Activated CD4-positive, CD25-positive, alpha-beta regulatory T cell treated with anti-CD3 and anti-CD28 coated beads, Interleukin-2, amount 50 U/mL, for 16 hours (primary cell): ENCODE data around the gene SYN1.
"Not testable (repeated sequence)": the region's sequence is repeated elsewhere in the genome, so short reads cannot be mapped to it uniquely, and the experiment has no call there.

Experiments
- DNase-seq: peaks from one replicate; pipeline ENCODE4 v3.0.0-alpha.2; 2020; ENCODE audit warnings: low read depth, low spot score

Gene SYN1

GRCh38 chrX:47619486-47620302 lies at the start of gene SYN1:
Gene SYN1, minus strand, starts transcription at chrX:47619857. Its CDS starts 129 bp downstream, at chrX:47619728.
- DNase-seq: peak; percentile 45

DNA sequence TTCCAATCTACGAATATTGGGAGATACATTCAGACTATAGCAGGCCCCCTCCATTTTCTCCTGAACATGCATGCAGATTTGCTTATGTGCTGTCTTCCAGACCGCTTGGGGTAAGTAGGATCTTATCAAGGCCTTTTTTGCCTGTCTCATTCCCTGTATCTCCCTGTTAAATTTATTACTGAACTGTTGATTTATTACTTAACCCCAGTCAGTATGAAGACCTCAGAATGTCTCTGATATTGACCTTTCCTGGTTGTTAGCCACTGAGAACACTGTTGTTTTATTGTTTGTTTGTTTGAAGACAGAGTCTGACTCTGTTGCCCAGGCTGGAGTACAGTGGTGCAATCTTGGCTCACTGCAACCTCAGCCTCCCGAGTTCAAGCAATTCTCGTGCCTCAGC lies 46.1 kb upstream of the SYN1 start:
- DNase-seq: not testable (repeated sequence)

GRCh38 chrX:47664737-47665136 lies 45.1 kb upstream of the SYN1 start:
- no peak for DNase-seq

GRCh38 chrX:47662144-47662657 lies 42.5 kb upstream of the SYN1 start:
- peak; percentile 1 for DNase-seq

DNA sequence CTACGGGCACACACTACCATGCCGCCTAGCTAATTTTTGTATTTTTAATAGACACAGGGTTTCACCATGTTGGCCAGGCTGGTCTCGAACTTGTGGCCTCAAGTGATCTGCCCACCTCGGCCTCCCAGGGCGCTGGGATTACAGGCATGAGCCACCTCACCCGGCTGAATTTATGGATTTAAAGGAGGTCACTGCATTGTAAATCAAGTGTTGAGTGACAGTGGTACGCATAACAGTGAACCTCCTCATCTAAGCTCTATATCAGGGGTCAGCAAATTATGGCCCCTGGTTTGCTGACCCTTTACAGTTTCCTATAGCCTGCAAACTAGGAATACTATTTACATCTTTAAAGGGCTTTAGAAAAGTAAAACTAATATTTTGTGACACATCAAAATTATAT lies 41.9 kb upstream of the SYN1 start:
- DNase-seq: no peak

DNA sequence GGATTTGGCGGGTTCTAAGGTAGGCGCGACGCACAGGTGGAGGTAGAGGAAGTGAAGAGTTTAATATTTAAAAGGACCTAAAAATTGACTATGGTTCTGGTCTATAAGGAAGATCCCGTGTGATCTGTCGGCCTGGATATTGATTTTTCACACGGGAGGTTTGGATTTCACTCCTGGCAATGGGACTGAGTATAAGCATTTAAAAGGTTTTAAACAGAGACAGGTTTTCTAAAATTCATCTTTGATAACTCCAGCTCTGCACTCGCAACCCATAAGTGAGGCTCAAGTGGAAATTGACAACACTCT lies 39.7 kb upstream of the SYN1 start:
- DNase-seq: no peak

DNA sequence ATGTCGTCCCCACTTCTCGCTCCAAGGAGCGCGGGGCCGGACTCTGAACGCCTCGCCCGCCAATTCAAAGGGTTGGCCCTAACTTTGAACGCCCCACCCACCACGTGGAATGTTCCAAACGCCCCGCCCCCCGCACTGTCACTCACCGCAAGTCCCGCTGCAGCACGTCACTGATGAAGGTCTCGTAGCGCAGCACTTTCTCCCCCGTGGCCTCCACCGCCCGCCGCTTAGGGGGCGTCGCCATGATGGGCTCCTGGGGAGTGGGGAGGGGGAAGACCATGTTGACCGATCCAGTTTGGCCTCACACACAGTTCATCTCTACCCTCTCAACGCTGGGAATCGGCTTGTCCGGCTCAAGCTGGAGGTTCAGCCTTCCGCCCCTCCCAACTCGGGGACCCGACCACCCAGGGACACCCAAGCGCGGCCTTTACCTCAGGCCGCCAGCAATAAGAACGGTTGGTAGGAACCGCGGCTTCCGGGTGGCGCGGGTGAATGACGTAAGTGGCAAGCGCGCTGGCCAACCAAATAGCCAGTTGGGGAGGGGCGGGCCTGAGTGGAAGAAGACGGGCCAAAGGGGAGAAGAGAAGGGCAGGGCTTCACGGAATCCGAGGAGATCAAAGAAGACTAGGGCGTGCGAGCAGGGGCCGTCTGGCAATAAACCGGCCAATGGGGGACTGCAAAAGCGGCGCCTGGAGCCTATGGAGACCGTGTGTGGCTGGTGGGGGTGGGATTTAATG lies 39.2 kb upstream of the SYN1 start, which contains the start of gene UXT:
UXT (minus strand) TSS at position 497 of the 737 bp plus-strand sequence; CDS start at position 244, 253 bp downstream.
- peak; percentile 80 for DNase-seq

GRCh38 chrX:47658301-47658683 lies 38.6 kb upstream of the SYN1 start:
- no peak for DNase-seq

DNA sequence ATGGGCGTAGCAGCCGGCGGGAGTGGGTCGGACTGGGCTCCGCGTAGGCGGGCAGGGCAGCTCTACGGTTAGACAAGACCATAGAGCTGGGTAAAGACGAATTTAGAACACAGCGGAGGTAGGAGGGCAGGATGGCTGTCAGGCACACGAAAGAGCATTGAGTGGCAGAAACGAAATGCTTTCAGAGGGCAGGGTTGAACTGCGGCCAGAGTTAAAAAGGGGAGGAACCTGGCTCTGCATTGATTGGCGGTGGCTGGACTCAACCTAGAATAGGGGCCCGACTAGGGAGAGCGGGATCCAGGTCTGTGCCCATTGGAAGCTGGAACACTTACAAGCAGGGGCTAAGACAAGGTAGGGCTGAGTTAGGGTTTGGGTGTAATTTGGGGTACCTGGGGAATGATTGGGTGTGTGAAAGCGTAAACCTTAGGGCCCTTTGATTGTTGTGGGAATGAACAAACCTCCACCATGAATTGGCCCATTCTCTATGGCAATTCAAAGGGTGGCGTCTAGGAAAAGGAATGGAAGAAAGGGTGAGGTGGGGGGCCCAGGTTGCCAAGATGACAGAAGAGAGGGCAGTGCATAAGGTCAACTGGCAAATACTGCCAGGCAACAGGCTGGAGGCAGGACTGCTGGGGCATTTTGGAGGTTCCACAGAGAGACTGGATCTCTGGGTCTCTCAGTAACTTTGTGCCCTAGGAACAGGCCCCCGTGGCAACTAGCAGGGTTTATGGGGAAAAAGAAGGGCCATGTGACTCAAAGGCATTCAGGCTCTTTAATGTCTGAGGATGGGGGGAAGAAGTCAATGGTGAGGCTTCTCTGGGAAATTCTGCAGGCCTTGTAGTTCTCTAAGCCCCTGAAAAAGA lies 31.6 kb upstream of the SYN1 start:
- no peak for DNase-seq

DNA sequence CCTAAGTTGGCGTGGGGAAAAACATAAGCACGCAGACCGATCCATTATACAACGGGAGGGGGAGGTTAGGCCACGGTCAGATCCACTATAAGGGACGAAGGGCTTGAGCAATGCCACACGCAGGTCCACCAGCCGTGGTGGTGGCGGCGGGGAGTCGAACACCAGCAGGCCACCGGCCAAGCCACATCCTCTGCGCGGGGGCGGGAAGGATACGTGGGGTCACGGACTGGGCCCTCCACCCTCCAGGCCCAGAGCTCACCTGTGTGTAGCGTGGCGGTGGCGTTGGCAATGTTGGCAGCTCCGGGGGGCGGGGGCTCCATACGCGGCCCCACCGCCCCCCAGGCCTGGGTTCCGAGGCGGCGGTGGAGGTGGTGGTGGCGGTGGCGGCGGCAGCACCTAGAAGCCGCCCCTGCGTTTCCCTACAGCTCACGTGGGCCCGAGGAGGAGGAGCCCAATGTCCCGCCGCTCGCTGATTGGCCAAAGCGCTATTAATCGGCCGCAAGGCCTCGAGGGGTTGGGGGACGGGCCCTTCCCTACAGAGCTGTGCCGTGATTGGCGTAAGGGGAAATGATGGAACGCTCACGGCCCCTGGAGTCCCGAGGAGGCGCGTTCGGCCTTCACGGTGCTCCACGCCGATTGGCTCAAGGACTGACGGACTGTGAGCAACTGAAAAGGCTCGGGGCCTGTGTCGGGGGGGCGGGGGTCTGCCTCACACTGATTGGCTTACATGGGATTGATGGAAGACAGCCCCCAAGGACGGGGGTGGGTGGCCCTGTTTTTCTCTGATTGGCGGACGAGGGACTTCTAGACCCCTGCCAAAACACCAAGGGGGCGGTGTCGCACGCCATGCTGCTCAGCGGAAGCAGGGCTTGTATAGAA lies 30.7 kb upstream of the SYN1 start, which contains the start of gene ELK1:
ELK1 (minus strand) TSS at position 400 of the 879 bp plus-strand sequence. CDS start 9,122 bp downstream, outside the sequence.
- peak; percentile 79 for DNase-seq

GRCh38 chrX:47649781-47650163 lies 30.1 kb upstream of the SYN1 start:
- DNase-seq: no peak

DNA sequence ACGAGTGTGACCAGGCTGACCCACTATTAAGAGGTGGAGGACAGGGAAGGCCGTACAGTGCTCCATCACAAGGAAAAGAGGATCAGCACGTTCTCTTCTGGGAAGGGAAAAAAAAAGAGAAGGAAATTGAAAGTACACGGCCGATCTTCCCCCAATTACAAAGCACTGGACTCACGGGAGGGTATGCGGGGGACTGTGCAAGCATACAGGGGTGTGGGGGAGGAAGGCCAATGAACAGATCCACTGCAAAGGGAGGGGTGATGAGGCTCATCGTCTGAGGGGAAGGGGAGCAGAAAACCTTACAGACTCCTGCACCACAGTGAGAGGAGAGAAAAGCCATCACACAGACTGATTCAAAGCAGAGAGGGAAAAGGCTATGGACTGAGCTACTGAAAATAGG lies 29.6 kb upstream of the SYN1 start:
- DNase-seq: no peak

DNA sequence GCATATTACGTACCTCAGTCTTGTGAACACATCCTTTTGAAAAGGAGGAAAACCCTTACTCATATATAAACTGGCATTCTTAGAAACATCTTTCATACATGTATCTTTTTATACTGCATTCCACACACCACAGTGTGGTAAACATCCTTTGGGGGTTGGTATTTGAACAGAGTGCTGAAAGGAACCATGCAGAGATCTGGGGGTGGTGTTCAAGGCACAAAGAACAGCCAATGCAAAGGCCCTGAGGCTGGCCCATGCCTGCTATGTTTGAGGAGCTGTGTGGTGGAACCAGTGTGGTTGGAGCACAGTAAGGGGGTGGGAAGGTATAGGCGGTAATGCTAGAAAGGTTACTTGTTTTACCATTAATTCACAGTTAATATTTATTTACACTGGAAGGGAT lies 28.7 kb upstream of the SYN1 start:
- no peak for DNase-seq

- no peak for DNase-seq
Measured at GRCh38 chrX:47646636-47647035, 27.0 kb upstream of the SYN1 start.

DNA sequence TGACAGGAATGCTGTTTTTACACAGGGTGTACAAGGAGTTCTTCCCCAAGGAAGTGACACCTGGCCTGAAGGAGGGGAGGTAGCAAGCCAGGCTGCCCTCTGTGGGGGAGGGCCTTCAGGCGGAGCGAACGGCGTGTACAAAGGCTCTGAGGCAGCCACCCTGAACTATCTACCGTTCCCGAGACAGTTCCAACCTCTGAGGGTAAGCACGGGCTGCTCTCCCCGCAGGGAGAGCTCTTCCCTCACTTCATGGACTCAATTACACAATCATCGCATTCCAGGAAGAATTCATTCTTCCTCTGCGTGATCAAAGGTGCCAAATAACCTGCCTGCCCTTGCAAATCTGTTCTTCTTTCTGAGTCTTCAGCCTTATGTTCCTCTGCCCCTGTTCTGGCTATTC lies 25.9 kb upstream of the SYN1 start:
- no peak for DNase-seq

- DNase-seq: no peak
Measured at GRCh38 chrX:47644557-47645091, 25.0 kb upstream of the SYN1 start.

DNA sequence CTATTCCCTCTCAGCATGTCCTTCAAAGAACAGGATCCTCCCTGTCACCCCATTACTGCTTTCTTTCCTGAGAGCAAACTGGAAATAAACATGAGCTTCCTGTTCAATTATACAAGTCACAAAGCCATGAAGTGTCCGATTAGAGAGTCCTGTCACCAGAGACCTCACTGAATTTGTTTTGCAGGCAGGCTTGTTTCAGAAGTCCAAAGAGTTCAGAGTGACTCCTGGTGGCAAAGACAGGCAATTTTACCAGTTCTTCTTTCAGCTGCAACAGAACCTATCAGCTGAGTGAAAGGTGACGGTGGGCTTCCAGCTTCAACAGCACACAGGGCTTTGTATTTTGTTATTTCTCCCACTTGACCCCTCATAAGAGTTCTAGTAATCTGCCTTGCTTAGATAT lies 24.3 kb upstream of the SYN1 start:
- DNase-seq: no peak

DNA sequence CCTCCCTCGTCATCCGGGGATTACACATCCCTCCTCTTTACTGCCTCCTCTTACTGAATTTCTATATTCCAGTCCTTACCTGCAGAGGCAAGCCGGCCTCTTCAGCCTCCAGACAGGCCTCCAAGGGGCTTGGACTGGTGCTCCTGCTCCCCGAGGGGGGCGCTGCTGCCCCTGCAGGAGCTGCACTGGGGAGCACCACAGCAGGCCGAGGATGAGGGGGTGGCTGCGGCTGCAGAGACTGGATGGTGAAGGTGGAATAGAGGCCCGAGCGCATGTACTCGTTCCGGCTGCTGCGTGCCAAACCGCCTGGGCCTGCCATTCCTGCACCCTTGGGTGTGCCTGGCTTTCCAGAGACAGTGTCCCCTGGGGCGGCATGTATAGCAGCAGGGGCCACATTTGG lies 19.2 kb upstream of the SYN1 start:
- no peak for DNase-seq

DNA sequence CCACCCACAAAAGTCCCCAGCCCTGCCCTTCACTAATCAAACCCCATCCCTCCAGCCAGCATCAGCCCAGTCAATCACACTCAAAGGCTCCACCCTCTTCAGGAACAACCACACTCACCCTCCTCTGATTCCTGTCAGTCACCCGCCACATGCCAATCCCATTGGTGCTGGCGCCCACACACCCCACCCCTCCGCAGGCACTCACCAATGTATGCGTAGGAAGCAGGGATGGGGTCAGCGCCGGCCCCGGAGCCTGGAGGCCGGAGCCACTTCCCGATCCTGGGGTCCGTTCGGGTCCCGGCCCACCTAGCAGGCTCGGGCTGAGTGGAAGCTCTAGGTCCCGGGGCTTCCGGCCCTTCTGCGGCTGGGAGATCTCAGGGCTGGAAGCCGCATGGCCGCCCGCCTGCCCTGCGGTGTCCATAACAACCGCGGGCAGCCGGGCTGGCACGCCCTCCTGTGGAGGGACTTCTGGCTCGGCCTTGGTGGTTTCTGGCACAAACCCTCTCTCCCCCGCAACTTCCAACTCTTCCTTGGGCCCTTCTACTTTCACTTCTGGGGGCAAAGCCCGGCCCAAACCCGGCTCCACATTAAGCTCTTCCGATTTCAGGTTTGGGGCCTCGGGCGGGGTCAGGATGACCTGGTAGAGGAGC lies 18.0 kb upstream of the SYN1 start:
- no peak for DNase-seq
